ENCODE measurements around the gene CLOCK. TPM values are rescaled to one million over a fixed set of nuclear protein-coding genes. Genes with fewer than 3 reads are reported as not detected.

CLOCK gene
- total RNA-seq, 2 donors from 2014 or later, result 18.4 to 20.8 TPM

- Histone ChIP-seq H3K9me3 (no peaks in the 10 kb centered on the region), H3K4me3 (no peak overlapping the region), H3K27ac (no peak overlapping the region), H3K4me1 (no peaks in the 10 kb centered on the region), H3K9ac (ENCODE audit: low read depth in 2 of 2, low read length in 2 of 2) (no peak overlapping the region), H3K36me3 (no peaks in the 10 kb centered on the region), H3K27me3 (no peaks in the 10 kb centered on the region)
- no peak for DNase-seq
- TF ChIP-seq, protein P1, sequence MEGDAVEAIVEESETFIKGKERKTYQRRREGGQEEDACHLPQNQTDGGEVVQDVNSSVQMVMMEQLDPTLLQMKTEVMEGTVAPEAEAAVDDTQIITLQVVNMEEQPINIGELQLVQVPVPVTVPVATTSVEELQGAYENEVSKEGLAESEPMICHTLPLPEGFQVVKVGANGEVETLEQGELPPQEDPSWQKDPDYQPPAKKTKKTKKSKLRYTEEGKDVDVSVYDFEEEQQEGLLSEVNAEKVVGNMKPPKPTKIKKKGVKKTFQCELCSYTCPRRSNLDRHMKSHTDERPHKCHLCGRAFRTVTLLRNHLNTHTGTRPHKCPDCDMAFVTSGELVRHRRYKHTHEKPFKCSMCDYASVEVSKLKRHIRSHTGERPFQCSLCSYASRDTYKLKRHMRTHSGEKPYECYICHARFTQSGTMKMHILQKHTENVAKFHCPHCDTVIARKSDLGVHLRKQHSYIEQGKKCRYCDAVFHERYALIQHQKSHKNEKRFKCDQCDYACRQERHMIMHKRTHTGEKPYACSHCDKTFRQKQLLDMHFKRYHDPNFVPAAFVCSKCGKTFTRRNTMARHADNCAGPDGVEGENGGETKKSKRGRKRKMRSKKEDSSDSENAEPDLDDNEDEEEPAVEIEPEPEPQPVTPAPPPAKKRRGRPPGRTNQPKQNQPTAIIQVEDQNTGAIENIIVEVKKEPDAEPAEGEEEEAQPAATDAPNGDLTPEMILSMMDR (IDR thresholded peaks at IDR 0.05), result no peak
- intact Hi-C loops (cut with DNase I), result no loop called here
Observed at GRCh38 chr4:55575513-55575912, 28.8 kb upstream of the CLOCK start.

DNA sequence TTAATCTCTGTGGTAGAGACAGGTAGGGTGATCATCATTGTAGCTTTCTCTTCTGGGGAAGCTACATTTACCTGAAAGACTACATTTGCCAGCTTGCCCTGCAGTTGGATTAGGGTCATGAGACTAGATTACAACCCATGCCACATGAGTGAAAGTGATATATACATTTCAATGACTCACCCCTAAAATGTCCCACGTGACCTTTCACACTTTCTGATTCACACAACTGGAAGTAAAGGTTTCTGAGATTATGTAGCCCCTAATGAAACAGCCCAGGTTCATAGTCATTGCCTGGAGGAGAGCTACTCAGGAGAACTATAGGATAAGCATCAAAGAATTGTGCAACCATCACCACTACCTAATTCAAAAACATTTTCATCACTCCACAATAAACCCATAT, 27.5 kb upstream of the CLOCK start:
- H3K9me3 ChIP-seq, result no peaks in the 10 kb centered on the region
- no peaks in the 10 kb centered on the region for H3K36me3 ChIP-seq
- TF ChIP-seq, protein P1 (IDR thresholded peaks at IDR 0.05), result no peak
- H3K4me1 ChIP-seq, result no peaks in the 10 kb centered on the region
- H3K27me3 ChIP-seq, result no peaks in the 10 kb centered on the region
- H3K9ac ChIP-seq (ENCODE audit: low read depth in 2 of 2, low read length in 2 of 2), result no peak overlapping the region
- intact Hi-C loops (cut with DNase I), result no loop called here
- DNase-seq, result no peak
- no peak overlapping the region for H3K27ac ChIP-seq
- no peak overlapping the region for H3K4me3 ChIP-seq

DNA sequence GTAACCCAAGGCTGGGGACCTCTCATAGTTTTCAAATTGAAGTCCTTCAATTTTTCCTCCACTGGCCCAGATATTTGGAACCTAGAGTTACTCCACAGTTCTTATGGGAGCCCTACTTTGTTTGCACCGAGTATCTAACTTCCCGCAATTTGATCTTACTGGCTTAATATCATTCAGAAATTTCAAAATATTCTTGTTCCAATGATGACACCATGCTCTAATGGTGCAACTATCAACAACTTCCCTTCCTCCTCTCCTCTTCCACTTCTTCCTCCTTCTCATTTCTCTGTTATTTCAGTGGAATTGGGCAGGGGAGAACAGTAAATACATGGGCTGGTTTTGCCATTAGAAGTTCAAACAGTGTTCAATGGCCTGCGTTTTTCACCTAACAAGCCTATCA, 25.1 kb upstream of the CLOCK start:
- TF ChIP-seq, protein P1 (IDR thresholded peaks at IDR 0.05), result no peak
- no peak overlapping the region for H3K4me3 ChIP-seq
- no peak for DNase-seq
- no peaks in the 10 kb centered on the region for H3K36me3 ChIP-seq
- H3K27ac ChIP-seq, result no peak overlapping the region
- no peak overlapping the region for H3K9ac ChIP-seq (ENCODE audit: low read depth in 2 of 2, low read length in 2 of 2)
- H3K4me1 ChIP-seq, result no peaks in the 10 kb centered on the region
- intact Hi-C loops (cut with DNase I), result no loop called here
- no peaks in the 10 kb centered on the region for H3K27me3 ChIP-seq
- H3K9me3 ChIP-seq, result no peaks in the 10 kb centered on the region

GRCh38 chr4:55568905-55569504, 22.3 kb upstream of the CLOCK start:
- no peak for DNase-seq
- no peak overlapping the region for H3K4me3 ChIP-seq
- no peak overlapping the region for H3K9ac ChIP-seq (ENCODE audit: low read depth in 2 of 2, low read length in 2 of 2)
- no peaks in the 10 kb centered on the region for H3K36me3 ChIP-seq
- H3K4me1 ChIP-seq, result no peaks in the 10 kb centered on the region
- H3K27ac ChIP-seq, result no peak overlapping the region
- TF ChIP-seq, protein P1 (IDR thresholded peaks at IDR 0.05), result no peak
- intact Hi-C loops (cut with DNase I), result no loop called here
- no peaks in the 10 kb centered on the region for H3K27me3 ChIP-seq
- no peaks in the 10 kb centered on the region for H3K9me3 ChIP-seq

GRCh38 chr4:55561889-55562288, 15.2 kb upstream of the CLOCK start:
- H3K9ac ChIP-seq (ENCODE audit: low read depth in 2 of 2, low read length in 2 of 2), result no peak overlapping the region
- intact Hi-C loops (cut with DNase I), result no loop called here
- no peaks in the 10 kb centered on the region for H3K9me3 ChIP-seq
- H3K27ac ChIP-seq, result no peak overlapping the region
- H3K36me3 ChIP-seq, result no peaks in the 10 kb centered on the region
- H3K27me3 ChIP-seq, result no peaks in the 10 kb centered on the region
- TF ChIP-seq, protein P1 (IDR thresholded peaks at IDR 0.05), result no peak
- no peak overlapping the region for H3K4me3 ChIP-seq
- DNase-seq, result no peak
- no peaks in the 10 kb centered on the region for H3K4me1 ChIP-seq
